PFSK-1 (cell line): ENCODE measurements around the gene HDAC4.

Source experiments
- FOXP2 ChIP-seq: optimal IDR thresholded peaks from 2 replicates; pipeline ENCODE3; 2011; ENCODE audit warnings: borderline replicate concordance, control low read depth, inconsistent platforms; ENCODE audit not compliant: insufficient read depth; ENCODE audit errors: extremely low read length, extremely low read depth
- POLR2AphosphoS5 ChIP-seq: IDR thresholded peaks from 2 replicates; pipeline ENCODE4 v1.6.1; 2012; ENCODE audit warnings: low read depth, mild to moderate bottlenecking, control low read depth, low read length, moderate library complexity
- SIN3A ChIP-seq: IDR thresholded peaks from 2 replicates; pipeline ENCODE4 v1.6.1; 2012; ENCODE audit warnings: mild to moderate bottlenecking, low read length, moderate library complexity, borderline replicate concordance; ENCODE audit not compliant: insufficient read depth
- TAF1 ChIP-seq: IDR thresholded peaks from 2 replicates; pipeline ENCODE4 v1.6.1; 2012; ENCODE audit warnings: low read length, control low read depth, borderline replicate concordance; ENCODE audit not compliant: insufficient read depth
- TF ChIP-seq, protein P1 (sequence below), 2 experiments: IDR thresholded peaks; 2 replicates each; pipeline versions ENCODE4 v1.6.1 to v1.8.0; 2011 to 2012; ENCODE audit warnings: low read depth in 2 of 2, low read length in 2 of 2, control low read depth in 1 of 2, inconsistent platforms in 1 of 2, mild to moderate bottlenecking in 1 of 2, moderate library complexity in 1 of 2; ENCODE audit not compliant: insufficient read depth in 1 of 2

HDAC4 gene

DNA sequence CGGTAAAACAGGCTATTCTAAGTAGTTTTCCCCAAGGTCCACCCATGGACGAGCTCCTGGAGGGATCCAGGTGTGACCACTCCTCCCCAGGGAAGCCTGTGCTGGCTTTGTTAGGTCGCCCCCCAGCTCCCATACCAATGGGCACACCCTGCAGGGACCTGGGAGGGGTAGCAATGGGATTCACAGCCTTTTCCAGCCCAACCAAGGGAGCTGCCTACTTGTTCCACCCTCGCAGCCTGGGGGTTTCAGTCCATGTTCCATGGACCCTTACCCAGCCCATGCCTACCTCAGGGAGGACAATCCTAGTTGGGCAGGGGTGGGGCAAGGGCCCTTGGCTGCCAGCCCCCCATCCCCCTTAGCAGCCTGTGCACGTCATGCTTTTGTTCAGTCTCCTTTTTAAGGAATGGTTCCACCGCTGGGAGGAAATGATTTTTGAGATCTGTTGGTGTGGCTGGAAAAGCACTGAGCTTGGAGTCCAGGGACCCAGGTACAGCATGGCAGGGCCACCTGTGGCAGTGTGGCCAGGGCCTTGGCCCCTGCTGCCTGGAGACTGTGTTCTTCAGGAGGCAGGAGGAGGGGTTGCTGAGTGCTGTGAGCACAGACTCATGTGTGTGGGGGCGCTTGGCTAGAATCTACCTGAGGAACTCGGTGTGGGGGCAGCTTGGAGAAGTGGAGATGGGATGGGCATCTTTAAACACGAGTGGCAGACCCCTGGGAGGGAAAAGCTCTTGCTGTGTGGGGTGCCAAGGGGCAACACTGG is 386.2 kb downstream of the HDAC4 start:
- no peak for TF ChIP-seq POLR2AphosphoS5
- no peak for TF ChIP-seq TAF1
- TF ChIP-seq, protein P1, sequence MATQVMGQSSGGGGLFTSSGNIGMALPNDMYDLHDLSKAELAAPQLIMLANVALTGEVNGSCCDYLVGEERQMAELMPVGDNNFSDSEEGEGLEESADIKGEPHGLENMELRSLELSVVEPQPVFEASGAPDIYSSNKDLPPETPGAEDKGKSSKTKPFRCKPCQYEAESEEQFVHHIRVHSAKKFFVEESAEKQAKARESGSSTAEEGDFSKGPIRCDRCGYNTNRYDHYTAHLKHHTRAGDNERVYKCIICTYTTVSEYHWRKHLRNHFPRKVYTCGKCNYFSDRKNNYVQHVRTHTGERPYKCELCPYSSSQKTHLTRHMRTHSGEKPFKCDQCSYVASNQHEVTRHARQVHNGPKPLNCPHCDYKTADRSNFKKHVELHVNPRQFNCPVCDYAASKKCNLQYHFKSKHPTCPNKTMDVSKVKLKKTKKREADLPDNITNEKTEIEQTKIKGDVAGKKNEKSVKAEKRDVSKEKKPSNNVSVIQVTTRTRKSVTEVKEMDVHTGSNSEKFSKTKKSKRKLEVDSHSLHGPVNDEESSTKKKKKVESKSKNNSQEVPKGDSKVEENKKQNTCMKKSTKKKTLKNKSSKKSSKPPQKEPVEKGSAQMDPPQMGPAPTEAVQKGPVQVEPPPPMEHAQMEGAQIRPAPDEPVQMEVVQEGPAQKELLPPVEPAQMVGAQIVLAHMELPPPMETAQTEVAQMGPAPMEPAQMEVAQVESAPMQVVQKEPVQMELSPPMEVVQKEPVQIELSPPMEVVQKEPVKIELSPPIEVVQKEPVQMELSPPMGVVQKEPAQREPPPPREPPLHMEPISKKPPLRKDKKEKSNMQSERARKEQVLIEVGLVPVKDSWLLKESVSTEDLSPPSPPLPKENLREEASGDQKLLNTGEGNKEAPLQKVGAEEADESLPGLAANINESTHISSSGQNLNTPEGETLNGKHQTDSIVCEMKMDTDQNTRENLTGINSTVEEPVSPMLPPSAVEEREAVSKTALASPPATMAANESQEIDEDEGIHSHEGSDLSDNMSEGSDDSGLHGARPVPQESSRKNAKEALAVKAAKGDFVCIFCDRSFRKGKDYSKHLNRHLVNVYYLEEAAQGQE (IDR thresholded peaks at IDR 0.05; ENCODE audit: insufficient read depth in 1 of 2, low read depth in 2 of 2, low read length in 2 of 2) = no peak
- TF ChIP-seq FOXP2 = no peak
- no peak for TF ChIP-seq SIN3A

- TF ChIP-seq TAF1 (no peak), POLR2AphosphoS5 (no peak), SIN3A (no peak), FOXP2 (no peak)
- TF ChIP-seq, protein P1 (IDR thresholded peaks at IDR 0.05; ENCODE audit: insufficient read depth in 1 of 2, low read depth in 2 of 2, low read length in 2 of 2) = no peak
These were observed 387.2 kb downstream of the HDAC4 start for GRCh38 chr2:239013678-239013976.

DNA sequence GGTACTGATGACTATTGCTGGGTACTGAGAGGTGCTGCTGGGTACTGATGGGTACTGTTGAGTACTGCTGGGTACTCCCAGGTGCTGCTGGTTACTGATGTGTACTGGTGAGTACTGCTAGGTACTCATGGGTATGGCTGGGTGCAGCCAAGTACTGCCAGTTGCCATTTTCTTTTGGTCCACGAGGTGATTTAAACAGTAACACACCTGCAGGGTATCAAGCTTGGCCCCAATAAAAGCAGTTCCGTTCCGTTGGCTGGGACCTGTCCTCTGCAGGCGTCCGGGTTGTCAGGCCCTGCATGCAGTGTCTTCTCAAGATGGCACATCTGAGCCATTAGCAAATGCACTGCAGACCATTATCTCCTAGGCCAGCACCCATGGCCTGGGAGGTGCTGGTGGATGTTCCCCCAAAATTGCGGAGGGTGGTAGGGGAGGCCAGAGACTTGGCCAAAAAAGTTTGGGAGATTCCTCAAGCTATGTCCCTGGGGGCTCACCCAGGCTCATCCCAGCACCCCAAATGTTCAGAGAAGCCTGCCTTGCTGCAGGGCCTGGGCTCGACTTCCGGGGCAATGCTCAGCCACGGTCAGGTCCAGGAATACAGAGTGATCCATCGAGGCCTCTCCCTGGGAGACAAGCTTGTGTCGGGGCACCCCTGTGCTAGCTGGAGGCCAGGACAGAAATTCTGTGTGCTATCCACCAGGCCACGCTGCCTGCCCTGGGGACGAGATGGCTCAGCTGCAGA is 387.7 kb downstream of the HDAC4 start:
- TF ChIP-seq POLR2AphosphoS5 = no peak
- TF ChIP-seq SIN3A = no peak

DNA sequence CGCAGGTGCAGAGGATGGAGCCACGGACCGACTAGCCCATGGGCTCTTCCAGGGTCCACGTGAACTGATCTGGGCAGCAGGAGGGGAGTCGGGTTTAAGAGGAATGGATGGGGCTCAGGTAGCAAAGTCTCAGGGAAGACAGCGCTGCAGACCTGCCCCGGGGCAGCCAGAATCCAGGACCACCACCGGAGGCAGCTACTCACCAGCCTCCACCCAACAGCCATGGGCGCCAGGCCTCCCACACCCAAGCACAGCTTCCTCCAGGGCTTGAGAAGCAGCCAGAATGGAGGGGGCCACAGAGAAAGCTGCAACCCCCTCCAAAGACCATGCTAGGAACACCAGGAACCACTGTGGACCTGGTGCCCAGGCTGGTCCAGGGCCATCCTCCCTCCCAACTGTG is 388.6 kb downstream of the HDAC4 start:
- TF ChIP-seq SIN3A (no peak), FOXP2 (no peak), POLR2AphosphoS5 (no peak), TAF1 (no peak)
- TF ChIP-seq, protein P1 (IDR thresholded peaks at IDR 0.05; ENCODE audit: insufficient read depth in 1 of 2, low read depth in 2 of 2, low read length in 2 of 2) = no peak

DNA sequence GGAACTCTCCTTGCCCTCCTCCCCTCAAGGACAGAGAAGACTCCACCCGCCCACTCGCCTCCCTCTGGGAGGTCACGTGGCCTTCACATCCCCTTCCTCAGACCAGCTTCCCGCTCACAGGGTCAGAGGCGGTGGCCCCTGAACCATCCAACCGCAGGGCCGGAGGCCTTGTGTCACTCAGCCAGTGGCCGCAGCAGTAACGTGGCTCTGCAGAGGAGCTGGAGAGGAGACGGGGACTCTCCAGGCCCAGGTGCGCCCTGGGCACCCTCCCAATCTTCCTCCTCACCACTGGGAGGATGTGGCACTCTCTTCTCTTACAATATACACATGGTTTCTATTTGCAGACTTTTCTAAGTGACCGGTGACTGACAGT is 391.2 kb downstream of the HDAC4 start:
- TF ChIP-seq FOXP2 (peak; percentile 37), TAF1 (no peak), POLR2AphosphoS5 (no peak), SIN3A (no peak)
- TF ChIP-seq, protein P1 (IDR thresholded peaks at IDR 0.05; ENCODE audit: insufficient read depth in 1 of 2, low read depth in 2 of 2, low read length in 2 of 2) = no peak
